ENCODE data around the gene SLC39A2.

The SLC39A2 gene

DNA sequence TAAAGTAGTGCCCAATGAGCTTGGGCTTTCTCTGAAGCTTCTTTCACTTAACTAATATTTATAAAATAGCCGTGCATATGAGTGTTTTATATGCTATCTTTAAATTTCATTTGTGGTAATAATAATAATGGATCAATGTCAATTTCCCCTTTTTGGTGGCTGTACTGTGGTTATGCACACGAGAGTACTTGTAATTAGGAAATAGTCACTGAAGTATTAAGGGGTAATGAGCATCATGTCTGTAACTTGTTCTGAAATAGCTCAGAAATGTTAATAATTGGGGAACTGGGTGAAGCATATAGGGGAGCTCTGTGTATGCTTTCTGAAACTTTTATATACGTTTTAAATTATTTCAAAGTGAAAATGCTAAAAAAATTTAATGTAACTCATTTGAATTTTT is 51.5 kb downstream of the SLC39A2 start:
- DNase-seq = no peak

Data from hematopoietic multipotent progenitor cell treated with erythropoietin and hydrocortisone succinate and interleukin-3 and kit ligand, for 8 days (in vitro differentiated cells).